Loucy (cell line): ENCODE data around the gene DACH1.

Source experiments
- H2AFZ ChIP-seq: fragments of 200-600 bp; sonication (generic); 2 replicates; pipeline ENCODE4 v1.6.0; 2016; ENCODE audit warnings: antibody characterized with exemption, mild to moderate bottlenecking, low read length, moderate library complexity
- H3F3A ChIP-seq: fragments of 200-600 bp; 2 replicates; pipeline ENCODE4 v1.6.0; 2016; ENCODE audit warnings: antibody characterized with exemption, low read depth, mild to moderate bottlenecking
- H3K27me3 ChIP-seq: fragments of 200-600 bp; sonication (generic); 2 replicates; pipeline ENCODE4 v1.6.1; 2014; ENCODE audit warnings: low read length, mild to moderate bottlenecking; ENCODE audit not compliant: insufficient read depth, poor library complexity, severe bottlenecking
- H3K36me3 ChIP-seq: fragments of 200-600 bp; sonication (generic); 2 replicates; pipeline ENCODE4 v1.6.1; 2016; ENCODE audit warnings: low read length; ENCODE audit not compliant: insufficient read depth
- H3K4me1 ChIP-seq: fragments of 200-600 bp; sonication (generic); 2 replicates; pipeline ENCODE4 v1.5.1; 2014; ENCODE audit warnings: low read length, mild to moderate bottlenecking; ENCODE audit not compliant: insufficient read depth, poor library complexity, severe bottlenecking
- H3K4me2 ChIP-seq: fragments of 200-600 bp; sonication (generic); 2 replicates; pipeline ENCODE4 v1.6.0; 2014; ENCODE audit warnings: antibody characterized with exemption, low read length, low read depth, mild to moderate bottlenecking; ENCODE audit not compliant: poor library complexity, severe bottlenecking
- H3K4me3 ChIP-seq: fragments of 200-600 bp; sonication (generic); 2 replicates; pipeline ENCODE4 v1.5.1; 2014; ENCODE audit warnings: low read length, mild to moderate bottlenecking, mixed read lengths; ENCODE audit not compliant: poor library complexity, severe bottlenecking
- H3K79me2 ChIP-seq: fragments of 200-600 bp; sonication (generic); 2 replicates; pipeline ENCODE4 v1.6.1; 2014; ENCODE audit warnings: low read length; ENCODE audit not compliant: insufficient read depth
- H3K9ac ChIP-seq: fragments of 200-600 bp; sonication (generic); 2 replicates; pipeline ENCODE4 v1.6.0; 2014; ENCODE audit warnings: mild to moderate bottlenecking, low read depth, low read length, moderate library complexity; ENCODE audit not compliant: poor library complexity, severe bottlenecking
- H3K9me2 ChIP-seq: fragments of 200-600 bp; sonication (generic); replicated peaks from 2 replicates; pipeline ENCODE4 v1.6.1; 2016; ENCODE audit warnings: low read depth, low read length, mixed read lengths
- H3K9me3 ChIP-seq: fragments of 200-600 bp; sonication (generic); 2 replicates; pipeline ENCODE4 v1.6.1; 2014; ENCODE audit warnings: mild to moderate bottlenecking, antibody characterized with exemption, low read length, low read depth; ENCODE audit not compliant: insufficient read depth
- H4K20me1 ChIP-seq: fragments of 200-600 bp; sonication (generic); 2 replicates; pipeline ENCODE4 v1.6.0; 2014; ENCODE audit warnings: antibody characterized with exemption, low read length, mild to moderate bottlenecking; ENCODE audit not compliant: insufficient read depth, poor library complexity, severe bottlenecking
- EZH2phosphoT487 ChIP-seq: fragments of 200-600 bp; IDR thresholded peaks from 2 replicates; pipeline ENCODE4 v1.6.1; 2018; ENCODE audit warnings: antibody characterized with exemption, mild to moderate bottlenecking, moderate library complexity, borderline replicate concordance
- TF ChIP-seq, protein P1 (sequence below): fragments of 200-600 bp; sonication (generic); conservative IDR thresholded peaks from 2 replicates; pipeline ENCODE4 v1.5.1; 2014; ENCODE audit warnings: mild to moderate bottlenecking, antibody characterized with exemption, low read length

Gene DACH1

DNA sequence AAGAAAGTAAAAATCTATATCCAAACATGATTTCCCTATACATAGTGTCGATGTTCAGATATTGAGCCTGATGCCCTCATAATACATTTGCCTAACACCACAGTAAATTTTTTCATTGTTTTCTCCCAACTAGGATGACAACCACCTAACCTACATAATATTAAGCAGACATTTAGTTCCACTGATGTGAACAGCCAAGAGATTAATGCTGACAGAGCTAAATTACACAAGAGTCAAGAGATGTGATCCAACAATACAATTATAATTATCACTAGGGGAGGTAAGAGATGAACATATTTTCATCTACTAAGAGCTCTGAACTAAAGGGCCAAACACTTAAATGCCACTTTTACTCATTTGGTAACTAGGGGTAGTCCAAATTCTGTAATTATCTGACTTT lies 145.9 kb downstream of the DACH1 start:
- Histone ChIP-seq H3K9me3 (no peaks in the 10 kb centered on the region), H3F3A (no peaks in the 10 kb centered on the region), H2AFZ (no peak overlapping the region), H4K20me1 (no peaks in the 10 kb centered on the region), H3K4me1 (no peaks in the 10 kb centered on the region), H3K27me3 (no peaks in the 10 kb centered on the region), H3K4me2 (no peak overlapping the region), H3K9ac (no peak overlapping the region), H3K36me3 (no peaks in the 10 kb centered on the region), H3K9me2 (no peaks in the 10 kb centered on the region), H3K4me3 (no peak overlapping the region), H3K79me2 (no peaks in the 10 kb centered on the region)
- TF ChIP-seq EZH2phosphoT487, result no peak

DNA sequence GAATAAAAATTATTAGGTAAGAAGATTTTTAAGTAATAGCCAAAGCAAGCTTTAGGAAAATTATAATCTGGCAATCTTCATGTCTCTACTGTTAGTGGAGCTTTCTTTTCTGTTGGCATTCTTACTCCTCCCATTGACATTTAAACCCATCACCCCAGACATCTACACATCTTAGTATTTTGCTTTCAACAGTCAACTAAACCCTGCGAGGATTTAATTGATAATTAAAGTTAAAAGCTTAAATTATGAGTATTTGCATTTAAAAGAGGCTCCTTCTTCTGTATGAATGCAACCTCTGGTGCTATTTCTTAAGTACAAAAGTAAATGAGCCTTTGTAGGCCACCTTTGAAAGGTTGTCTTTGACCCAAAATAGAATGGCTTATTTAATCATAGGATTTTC lies 148.1 kb downstream of the DACH1 start:
- no peak overlapping the region for H2AFZ ChIP-seq
- H3F3A ChIP-seq, result no peaks in the 10 kb centered on the region
- H3K9ac ChIP-seq, result no peak overlapping the region
- H3K9me2 ChIP-seq, result no peaks in the 10 kb centered on the region
- TF ChIP-seq, protein P1, sequence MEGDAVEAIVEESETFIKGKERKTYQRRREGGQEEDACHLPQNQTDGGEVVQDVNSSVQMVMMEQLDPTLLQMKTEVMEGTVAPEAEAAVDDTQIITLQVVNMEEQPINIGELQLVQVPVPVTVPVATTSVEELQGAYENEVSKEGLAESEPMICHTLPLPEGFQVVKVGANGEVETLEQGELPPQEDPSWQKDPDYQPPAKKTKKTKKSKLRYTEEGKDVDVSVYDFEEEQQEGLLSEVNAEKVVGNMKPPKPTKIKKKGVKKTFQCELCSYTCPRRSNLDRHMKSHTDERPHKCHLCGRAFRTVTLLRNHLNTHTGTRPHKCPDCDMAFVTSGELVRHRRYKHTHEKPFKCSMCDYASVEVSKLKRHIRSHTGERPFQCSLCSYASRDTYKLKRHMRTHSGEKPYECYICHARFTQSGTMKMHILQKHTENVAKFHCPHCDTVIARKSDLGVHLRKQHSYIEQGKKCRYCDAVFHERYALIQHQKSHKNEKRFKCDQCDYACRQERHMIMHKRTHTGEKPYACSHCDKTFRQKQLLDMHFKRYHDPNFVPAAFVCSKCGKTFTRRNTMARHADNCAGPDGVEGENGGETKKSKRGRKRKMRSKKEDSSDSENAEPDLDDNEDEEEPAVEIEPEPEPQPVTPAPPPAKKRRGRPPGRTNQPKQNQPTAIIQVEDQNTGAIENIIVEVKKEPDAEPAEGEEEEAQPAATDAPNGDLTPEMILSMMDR, result no peak
- TF ChIP-seq EZH2phosphoT487, result no peak
- no peak overlapping the region for H3K4me2 ChIP-seq
- H3K36me3 ChIP-seq, result no peaks in the 10 kb centered on the region
- no peaks in the 10 kb centered on the region for H4K20me1 ChIP-seq
- no peaks in the 10 kb centered on the region for H3K79me2 ChIP-seq
- no peaks in the 10 kb centered on the region for H3K27me3 ChIP-seq
- H3K4me1 ChIP-seq, result no peaks in the 10 kb centered on the region
- H3K4me3 ChIP-seq, result no peak overlapping the region
- no peaks in the 10 kb centered on the region for H3K9me3 ChIP-seq

DNA sequence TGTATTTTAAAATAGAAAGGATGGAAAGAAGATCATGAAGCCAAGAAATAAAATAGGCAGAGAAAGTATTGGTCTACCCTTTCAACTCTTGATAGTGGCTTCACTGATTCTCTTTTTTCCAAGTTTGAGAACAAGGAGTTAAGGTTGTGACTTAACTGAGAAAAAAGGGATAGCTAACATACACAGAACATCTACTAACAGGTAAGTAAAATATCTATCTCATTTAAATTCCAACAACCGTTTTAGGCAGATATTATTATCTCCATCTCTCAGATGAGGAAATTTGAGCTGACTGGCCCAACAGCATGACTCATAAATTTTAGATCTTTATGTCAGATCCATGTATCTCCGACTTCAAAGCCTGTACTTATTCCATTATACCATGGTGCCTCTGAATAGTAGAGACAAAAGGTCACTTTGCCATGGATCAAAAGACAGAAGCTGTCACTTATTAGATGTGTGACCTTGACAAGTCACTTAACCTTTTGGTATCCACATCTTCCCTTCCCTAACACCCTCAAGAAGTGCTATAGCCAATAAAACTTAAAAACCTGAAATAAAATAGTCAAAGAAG lies 152.1 kb downstream of the DACH1 start:
- Histone ChIP-seq H2AFZ (no peak overlapping the region), H3K9ac (no peak overlapping the region)

More for the DNA sequence above, 152.1 kb downstream of the DACH1 start:
- Histone ChIP-seq H3K27me3 (no peaks in the 10 kb centered on the region), H4K20me1 (no peaks in the 10 kb centered on the region), H3K9me3 (no peaks in the 10 kb centered on the region), H3K9me2 (no peaks in the 10 kb centered on the region), H3F3A (no peaks in the 10 kb centered on the region), H3K79me2 (no peaks in the 10 kb centered on the region), H3K4me2 (no peak overlapping the region), H3K4me3 (no peak overlapping the region), H3K4me1 (no peaks in the 10 kb centered on the region), H3K36me3 (no peaks in the 10 kb centered on the region)
- TF ChIP-seq, protein P1, result no peak
- TF ChIP-seq EZH2phosphoT487, result no peak
